ENCODE data around the gene ZFHX3.
A peak's percentile ranks its signal among the peaks of the same experiment; 100 is the strongest.

DNA sequence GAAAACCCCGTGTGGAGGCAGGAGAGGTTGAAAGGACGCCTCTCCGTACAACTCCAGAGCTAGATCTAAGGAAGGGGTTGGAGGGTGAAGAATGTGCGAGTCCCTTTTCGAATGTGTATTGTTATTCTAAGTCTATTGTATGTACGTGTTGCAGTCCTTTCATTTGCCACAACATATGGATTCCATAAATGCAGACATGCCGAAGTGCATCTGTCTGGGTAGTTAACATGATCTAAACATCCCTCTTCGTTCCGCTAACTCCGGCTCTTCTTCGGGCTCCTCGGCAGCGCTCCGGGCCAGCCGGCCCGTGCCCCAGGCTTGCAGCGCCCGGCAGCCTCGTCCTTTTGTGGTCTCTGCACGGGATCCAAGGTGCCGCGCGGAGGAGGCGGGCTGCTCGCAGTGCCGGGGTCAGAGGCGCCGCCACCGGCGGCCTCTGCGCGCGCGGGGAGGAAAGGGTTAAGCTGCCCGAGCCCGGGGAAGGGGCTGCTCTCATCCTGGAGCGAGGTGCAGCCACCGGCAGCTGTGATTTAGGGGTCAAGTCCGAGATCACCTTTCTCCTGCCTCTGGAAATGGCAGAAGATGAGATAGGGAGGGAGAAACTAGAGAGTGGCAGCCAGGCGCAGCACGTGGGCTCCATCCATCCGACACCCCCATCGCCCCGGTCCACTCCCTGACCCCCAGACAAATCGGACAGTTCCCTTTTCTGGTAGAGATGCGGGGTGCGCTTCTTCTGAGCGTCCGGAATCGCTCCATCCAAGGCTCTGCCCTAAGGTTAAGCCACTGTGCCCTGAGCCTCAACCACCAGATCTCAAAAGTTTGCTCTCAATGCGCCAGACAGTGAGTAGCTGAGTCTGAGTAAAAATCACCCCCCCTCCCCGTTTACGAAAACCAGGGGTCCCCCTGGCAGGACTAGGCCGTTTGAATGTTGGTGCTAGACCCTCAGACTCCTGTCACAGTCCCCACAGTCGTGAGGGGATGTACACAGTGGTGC, 15.1 kb upstream of the ZFHX3 start:
- TF ChIP-seq, protein P1, sequence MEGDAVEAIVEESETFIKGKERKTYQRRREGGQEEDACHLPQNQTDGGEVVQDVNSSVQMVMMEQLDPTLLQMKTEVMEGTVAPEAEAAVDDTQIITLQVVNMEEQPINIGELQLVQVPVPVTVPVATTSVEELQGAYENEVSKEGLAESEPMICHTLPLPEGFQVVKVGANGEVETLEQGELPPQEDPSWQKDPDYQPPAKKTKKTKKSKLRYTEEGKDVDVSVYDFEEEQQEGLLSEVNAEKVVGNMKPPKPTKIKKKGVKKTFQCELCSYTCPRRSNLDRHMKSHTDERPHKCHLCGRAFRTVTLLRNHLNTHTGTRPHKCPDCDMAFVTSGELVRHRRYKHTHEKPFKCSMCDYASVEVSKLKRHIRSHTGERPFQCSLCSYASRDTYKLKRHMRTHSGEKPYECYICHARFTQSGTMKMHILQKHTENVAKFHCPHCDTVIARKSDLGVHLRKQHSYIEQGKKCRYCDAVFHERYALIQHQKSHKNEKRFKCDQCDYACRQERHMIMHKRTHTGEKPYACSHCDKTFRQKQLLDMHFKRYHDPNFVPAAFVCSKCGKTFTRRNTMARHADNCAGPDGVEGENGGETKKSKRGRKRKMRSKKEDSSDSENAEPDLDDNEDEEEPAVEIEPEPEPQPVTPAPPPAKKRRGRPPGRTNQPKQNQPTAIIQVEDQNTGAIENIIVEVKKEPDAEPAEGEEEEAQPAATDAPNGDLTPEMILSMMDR (IDR thresholded peaks at IDR 0.05; ENCODE audit: poor library complexity, severe bottlenecking): peak; percentile 20
- TF ChIP-seq EP300 (conservative IDR thresholded peaks at IDR 0.05; ENCODE audit: poor library complexity, severe bottlenecking) (peak; percentile 13), POLR2AphosphoS5 (IDR thresholded peaks at IDR 0.05) (peak; percentile 47), EZH2 (IDR thresholded peaks at IDR 0.05; ENCODE audit: borderline replicate concordance, insufficient read depth, low read length, poor library complexity, severe bottlenecking) (no peak), TAF1 (IDR thresholded peaks at IDR 0.05; ENCODE audit: low read depth) (peak; percentile 31), SMC3 (conservative IDR thresholded peaks at IDR 0.05; ENCODE audit: poor library complexity) (peak; percentile 39), MXI1 (conservative IDR thresholded peaks at IDR 0.05; ENCODE audit: poor library complexity, severe bottlenecking) (peak; percentile 14)
- TF ChIP-seq, protein P2, sequence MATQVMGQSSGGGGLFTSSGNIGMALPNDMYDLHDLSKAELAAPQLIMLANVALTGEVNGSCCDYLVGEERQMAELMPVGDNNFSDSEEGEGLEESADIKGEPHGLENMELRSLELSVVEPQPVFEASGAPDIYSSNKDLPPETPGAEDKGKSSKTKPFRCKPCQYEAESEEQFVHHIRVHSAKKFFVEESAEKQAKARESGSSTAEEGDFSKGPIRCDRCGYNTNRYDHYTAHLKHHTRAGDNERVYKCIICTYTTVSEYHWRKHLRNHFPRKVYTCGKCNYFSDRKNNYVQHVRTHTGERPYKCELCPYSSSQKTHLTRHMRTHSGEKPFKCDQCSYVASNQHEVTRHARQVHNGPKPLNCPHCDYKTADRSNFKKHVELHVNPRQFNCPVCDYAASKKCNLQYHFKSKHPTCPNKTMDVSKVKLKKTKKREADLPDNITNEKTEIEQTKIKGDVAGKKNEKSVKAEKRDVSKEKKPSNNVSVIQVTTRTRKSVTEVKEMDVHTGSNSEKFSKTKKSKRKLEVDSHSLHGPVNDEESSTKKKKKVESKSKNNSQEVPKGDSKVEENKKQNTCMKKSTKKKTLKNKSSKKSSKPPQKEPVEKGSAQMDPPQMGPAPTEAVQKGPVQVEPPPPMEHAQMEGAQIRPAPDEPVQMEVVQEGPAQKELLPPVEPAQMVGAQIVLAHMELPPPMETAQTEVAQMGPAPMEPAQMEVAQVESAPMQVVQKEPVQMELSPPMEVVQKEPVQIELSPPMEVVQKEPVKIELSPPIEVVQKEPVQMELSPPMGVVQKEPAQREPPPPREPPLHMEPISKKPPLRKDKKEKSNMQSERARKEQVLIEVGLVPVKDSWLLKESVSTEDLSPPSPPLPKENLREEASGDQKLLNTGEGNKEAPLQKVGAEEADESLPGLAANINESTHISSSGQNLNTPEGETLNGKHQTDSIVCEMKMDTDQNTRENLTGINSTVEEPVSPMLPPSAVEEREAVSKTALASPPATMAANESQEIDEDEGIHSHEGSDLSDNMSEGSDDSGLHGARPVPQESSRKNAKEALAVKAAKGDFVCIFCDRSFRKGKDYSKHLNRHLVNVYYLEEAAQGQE (IDR thresholded peaks at IDR 0.05; ENCODE audit: borderline replicate concordance): peak; percentile 48

Data from neural cell (in vitro differentiated cells).